Activated CD4-positive, alpha-beta T cell treated with anti-CD3 and anti-CD28 coated beads for 36 hours (primary cell): ENCODE measurements around the gene PPM1H. TPM values are rescaled to one million over a fixed set of nuclear protein-coding genes. Genes with fewer than 3 reads are reported as not detected.

Experiments
- ATAC-seq: fragments of 200-7000 bp; cut with Tn5 transposase; one replicate; pipeline ENCODE4 v1.10.0; 2021; ENCODE audit warnings: mild to moderate bottlenecking, moderate library complexity
- CTCF ChIA-PET: fragments of 350-600 bp; sonication (Branson Sonifier 250); formaldehyde crosslinking; loops from one replicate; lab custom pipeline; 2021; ENCODE audit warnings: antibody characterized with exemption; lab: Charles Lee
- POLR2A ChIA-PET: fragments of 350-600 bp; sonication (Branson Sonifier 250); formaldehyde crosslinking; loops from one replicate; lab custom pipeline; 2021; ENCODE audit warnings: antibody characterized with exemption, inconsistent platforms; lab: Charles Lee
- DNase-seq: peaks from one replicate; pipeline ENCODE4 v3.0.0-alpha.2; 2020
- H3K27ac Mint-ChIP-seq: one replicate; pipeline ENCODE4 v1.8.0; 2021; ENCODE audit warnings: mixed read lengths
- H3K27me3 Mint-ChIP-seq: one replicate; pipeline ENCODE4 v1.8.0; 2021; ENCODE audit warnings: mixed read lengths
- H3K36me3 Mint-ChIP-seq: one replicate; pipeline ENCODE4 v1.8.0; 2021; ENCODE audit warnings: low read depth, mixed read lengths
- H3K4me1 Mint-ChIP-seq: one replicate; pipeline ENCODE4 v1.8.0; 2021; ENCODE audit warnings: mixed read lengths
- H3K4me3 Mint-ChIP-seq: one replicate; pipeline ENCODE4 v1.8.0; 2021; ENCODE audit warnings: mild to moderate bottlenecking, moderate library complexity, mixed read lengths
- H3K9me3 Mint-ChIP-seq: one replicate; pipeline ENCODE4 v1.8.0; 2021; ENCODE audit warnings: low read depth, mixed read lengths
- intact Hi-C, 2 experiments: fragments of 100-400 bp; cut with DNase I in 1 of 2; cut with micrococcal nuclease in 1 of 2; formaldehyde crosslinking; loops; one replicate each; pipeline versions ENCODE4 v1.14.2 to v1.15.1; 2022 to 2024; cut with DNase I, micrococcal nuclease
- total RNA-seq, 2 experiments: library from RNA; stranded (reverse); gene quantifications; one replicate each; pipeline ENCODE4 v1.2.3, GENCODE V29; 2021

The PPM1H gene
- total RNA-seq, 2 experiments from 2014 or later, result 0.02 TPM; not detected in 1

GRCh38 chr12:62635649-62636048 is 299.3 kb downstream of the PPM1H start:
- ChIA-PET POLR2A (interaction anchor here (0.6 kb wide), 1 partner anchor 374 kb away, joined by 3 read pairs; no protein-coding TSS in a partner anchor), CTCF (interaction anchor here (1.0 kb wide), 1 partner anchor 18 kb away, joined by 3 read pairs; no protein-coding TSS in a partner anchor)
- DNase-seq (no peak), ATAC-seq (no peak)
- no peak overlapping the region for H3K4me3 Mint-ChIP-seq
- H3K27ac Mint-ChIP-seq, result no peak overlapping the region
- no peaks in the 10 kb centered on the region for H3K9me3 Mint-ChIP-seq
- H3K4me1 Mint-ChIP-seq, result peaks cover 11% of the 10 kb centered on the region
- no peaks in the 10 kb centered on the region for H3K36me3 Mint-ChIP-seq
- H3K27me3 Mint-ChIP-seq, result peaks cover 39% of the 10 kb centered on the region
- intact Hi-C loops, result no loop called here

GRCh38 chr12:62632411-62632918 is 302.5 kb downstream of the PPM1H start:
- intact Hi-C loops, result no loop called here

GRCh38 chr12:62631471-62632410 is 303.2 kb downstream of the PPM1H start:
- H3K36me3 Mint-ChIP-seq, result no peaks in the 10 kb centered on the region
- H3K27ac Mint-ChIP-seq, result no peak overlapping the region
- intact Hi-C loops, result no loop called here
- peak; percentile 66 for ATAC-seq
- POLR2A ChIA-PET, result interaction anchor here (0.5 kb wide), 1 partner anchor 171 kb away, joined by 3 read pairs; no protein-coding TSS in a partner anchor
- H3K9me3 Mint-ChIP-seq, result no peaks in the 10 kb centered on the region
- CTCF ChIA-PET, result interaction anchor here (0.7 to 1.5 kb wide), 4 partner anchors 10 to 189 kb away, joined by 3 read pairs; no protein-coding TSS in a partner anchor
- H3K27me3 Mint-ChIP-seq, result peaks cover 65% of the 10 kb centered on the region
- DNase-seq, result peak; percentile 50
- peaks cover 11% of the 10 kb centered on the region for H3K4me1 Mint-ChIP-seq
- peak overlapping the region; percentile 62 for H3K4me3 Mint-ChIP-seq

More at GRCh38 chr12:62632411-62632918, 302.5 kb downstream of the PPM1H start:
- H3K27ac Mint-ChIP-seq, result no peak overlapping the region
- H3K36me3 Mint-ChIP-seq, result no peaks in the 10 kb centered on the region
- no peaks in the 10 kb centered on the region for H3K9me3 Mint-ChIP-seq
- peak; percentile 26 for ATAC-seq
- ChIA-PET CTCF (interaction anchor here (0.7 to 1.5 kb wide), 4 partner anchors 9 to 190 kb away, joined by 3 read pairs; no protein-coding TSS in a partner anchor), POLR2A (interaction anchor here (0.5 to 0.6 kb wide), 2 partner anchors 32 to 170 kb away, joined by 3 read pairs; no protein-coding TSS in a partner anchor)
- peak; percentile 25 for DNase-seq
- H3K4me1 Mint-ChIP-seq, result peaks cover 11% of the 10 kb centered on the region
- H3K4me3 Mint-ChIP-seq, result peak overlapping the region; percentile 62
- H3K27me3 Mint-ChIP-seq, result peaks cover 63% of the 10 kb centered on the region

GRCh38 chr12:62629971-62630739 is 304.8 kb downstream of the PPM1H start:
- H3K27me3 Mint-ChIP-seq, result peaks cover 61% of the 10 kb centered on the region
- ChIA-PET POLR2A (no interaction called here), CTCF (interaction anchor here (0.6 kb wide), 1 partner anchor 18 kb away, joined by 3 read pairs; no protein-coding TSS in a partner anchor)
- H3K36me3 Mint-ChIP-seq, result no peaks in the 10 kb centered on the region
- intact Hi-C loops, result no loop called here
- no peak overlapping the region for H3K4me3 Mint-ChIP-seq
- no peak overlapping the region for H3K27ac Mint-ChIP-seq
- H3K9me3 Mint-ChIP-seq, result no peaks in the 10 kb centered on the region
- peaks cover 11% of the 10 kb centered on the region for H3K4me1 Mint-ChIP-seq
- no peak for DNase-seq
- ATAC-seq, result no peak

- no peak overlapping the region for H3K27ac Mint-ChIP-seq
Measured at GRCh38 chr12:62629413-62629812, 305.5 kb downstream of the PPM1H start.

GRCh38 chr12:62627181-62627580 is 307.8 kb downstream of the PPM1H start:
- Mint-ChIP-seq H3K36me3 (no peaks in the 10 kb centered on the region), H3K27ac (no peak overlapping the region), H3K9me3 (no peaks in the 10 kb centered on the region), H3K27me3 (peaks cover 42% of the 10 kb centered on the region), H3K4me1 (peaks cover 4% of the 10 kb centered on the region), H3K4me3 (no peak overlapping the region)
- DNase-seq (no peak), ATAC-seq (no peak)
- ChIA-PET POLR2A (no interaction called here), CTCF (interaction anchor here (0.6 to 1.1 kb wide), 2 partner anchors 63 to 123 kb away, joined by 3 read pairs; no protein-coding TSS in a partner anchor)
- intact Hi-C loops, result no loop called here

More at GRCh38 chr12:62629413-62629812, 305.5 kb downstream of the PPM1H start:
- ChIA-PET CTCF (interaction anchor here (0.6 kb wide), 1 partner anchor 19 kb away, joined by 3 read pairs; no protein-coding TSS in a partner anchor), POLR2A (interaction anchor here (0.6 to 0.8 kb wide), 2 partner anchors 62 to 1432 kb away, joined by 3 to 4 read pairs; no protein-coding TSS in a partner anchor)
- Mint-ChIP-seq H3K27me3 (peaks cover 58% of the 10 kb centered on the region), H3K4me1 (peaks cover 11% of the 10 kb centered on the region), H3K36me3 (no peaks in the 10 kb centered on the region), H3K4me3 (no peak overlapping the region), H3K9me3 (no peaks in the 10 kb centered on the region)
- ATAC-seq (no peak), DNase-seq (no peak)
- intact Hi-C loops, result no loop called here

- no peak overlapping the region for H3K27ac Mint-ChIP-seq
- no peak overlapping the region for H3K4me3 Mint-ChIP-seq
- H3K9me3 Mint-ChIP-seq, result no peaks in the 10 kb centered on the region
- intact Hi-C loops, result no loop called here
- POLR2A ChIA-PET, result interaction anchor here (0.6 kb wide), 1 partner anchor 18 kb away, joined by 3 read pairs; no protein-coding TSS in a partner anchor
- no peak for DNase-seq
- CTCF ChIA-PET, result no interaction called here
- ATAC-seq, result no peak
- no peaks in the 10 kb centered on the region for H3K36me3 Mint-ChIP-seq
- no peaks in the 10 kb centered on the region for H3K4me1 Mint-ChIP-seq
- peaks cover 27% of the 10 kb centered on the region for H3K27me3 Mint-ChIP-seq
Measured at GRCh38 chr12:62625228-62625627, 309.7 kb downstream of the PPM1H start.

- no peak for ATAC-seq
- H3K27ac Mint-ChIP-seq, result no peak overlapping the region
- peaks cover 6% of the 10 kb centered on the region for H3K4me1 Mint-ChIP-seq
Measured at GRCh38 chr12:62622177-62622576, 312.8 kb downstream of the PPM1H start.

GRCh38 chr12:62621101-62621638 is 313.8 kb downstream of the PPM1H start:
- H3K27ac Mint-ChIP-seq, result no peak overlapping the region
- ChIA-PET CTCF (interaction anchor here (1.0 to 1.1 kb wide), 2 partner anchors 22 to 178 kb away, joined by 3 to 5 read pairs; no protein-coding TSS in a partner anchor), POLR2A (no interaction called here)
- peaks cover 1% of the 10 kb centered on the region for H3K36me3 Mint-ChIP-seq
- intact Hi-C loops, result no loop called here
- no peak for ATAC-seq
- H3K4me1 Mint-ChIP-seq, result peaks cover 6% of the 10 kb centered on the region
- no peaks in the 10 kb centered on the region for H3K27me3 Mint-ChIP-seq
- DNase-seq, result no peak
- no peaks in the 10 kb centered on the region for H3K9me3 Mint-ChIP-seq
- H3K4me3 Mint-ChIP-seq, result no peak overlapping the region

More at GRCh38 chr12:62622177-62622576, 312.8 kb downstream of the PPM1H start:
- peaks cover 4% of the 10 kb centered on the region for H3K27me3 Mint-ChIP-seq
- DNase-seq, result no peak
- H3K4me3 Mint-ChIP-seq, result no peak overlapping the region
- H3K36me3 Mint-ChIP-seq, result no peaks in the 10 kb centered on the region
- intact Hi-C loops, result no loop called here
- POLR2A ChIA-PET, result no interaction called here
- H3K9me3 Mint-ChIP-seq, result no peaks in the 10 kb centered on the region
- CTCF ChIA-PET, result no interaction called here

GRCh38 chr12:62618930-62619329 is 316.0 kb downstream of the PPM1H start:
- DNase-seq (no peak), ATAC-seq (no peak)
- ChIA-PET POLR2A (no interaction called here), CTCF (interaction anchor here (0.6 to 2.0 kb wide), 2 partner anchors 13 to 143 kb away, joined by 3 to 7 read pairs; no protein-coding TSS in a partner anchor)
- Mint-ChIP-seq H3K4me3 (no peak overlapping the region), H3K27ac (no peak overlapping the region), H3K27me3 (no peaks in the 10 kb centered on the region), H3K36me3 (peaks cover 1% of the 10 kb centered on the region), H3K4me1 (peaks cover 6% of the 10 kb centered on the region), H3K9me3 (no peaks in the 10 kb centered on the region)
- intact Hi-C loops, result no loop called here
